ENCODE measurements around the gene HCN2.

The HCN2 gene

GRCh38 chr19:641702-642101 is 52.0 kb downstream of the HCN2 start:
- DNase-seq (ENCODE audit: low read depth): no peak

GRCh38 chr19:642767-643727 is 53.4 kb downstream of the HCN2 start:
- no peak for DNase-seq (ENCODE audit: low read depth)

GRCh38 chr19:643736-644135 is 54.1 kb downstream of the HCN2 start:
- DNase-seq (ENCODE audit: low read depth): no peak

DNA sequence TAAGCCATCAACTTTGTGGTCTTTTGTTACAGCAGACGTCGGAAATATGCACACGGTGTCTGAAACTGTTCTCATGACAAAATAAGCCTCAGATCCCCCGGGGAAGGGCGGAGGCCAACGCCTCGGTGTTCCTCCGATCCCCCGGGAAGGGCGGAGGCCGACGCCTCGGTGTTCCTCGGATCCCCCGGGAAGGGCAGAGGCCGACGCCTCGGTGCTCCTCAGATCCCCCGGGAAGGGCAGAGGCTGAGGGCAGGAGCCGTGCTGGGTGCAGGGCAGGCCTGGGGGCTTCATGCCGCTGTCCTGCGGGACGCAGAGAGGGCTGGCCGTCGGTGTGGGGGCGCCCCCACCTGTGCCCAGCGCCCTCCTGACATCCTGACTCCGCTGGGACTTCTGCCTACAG is 54.7 kb downstream of the HCN2 start:
- DNase-seq (ENCODE audit: low read depth): no peak

GRCh38 chr19:644789-645188 is 55.1 kb downstream of the HCN2 start:
- no peak for DNase-seq (ENCODE audit: low read depth)

DNA sequence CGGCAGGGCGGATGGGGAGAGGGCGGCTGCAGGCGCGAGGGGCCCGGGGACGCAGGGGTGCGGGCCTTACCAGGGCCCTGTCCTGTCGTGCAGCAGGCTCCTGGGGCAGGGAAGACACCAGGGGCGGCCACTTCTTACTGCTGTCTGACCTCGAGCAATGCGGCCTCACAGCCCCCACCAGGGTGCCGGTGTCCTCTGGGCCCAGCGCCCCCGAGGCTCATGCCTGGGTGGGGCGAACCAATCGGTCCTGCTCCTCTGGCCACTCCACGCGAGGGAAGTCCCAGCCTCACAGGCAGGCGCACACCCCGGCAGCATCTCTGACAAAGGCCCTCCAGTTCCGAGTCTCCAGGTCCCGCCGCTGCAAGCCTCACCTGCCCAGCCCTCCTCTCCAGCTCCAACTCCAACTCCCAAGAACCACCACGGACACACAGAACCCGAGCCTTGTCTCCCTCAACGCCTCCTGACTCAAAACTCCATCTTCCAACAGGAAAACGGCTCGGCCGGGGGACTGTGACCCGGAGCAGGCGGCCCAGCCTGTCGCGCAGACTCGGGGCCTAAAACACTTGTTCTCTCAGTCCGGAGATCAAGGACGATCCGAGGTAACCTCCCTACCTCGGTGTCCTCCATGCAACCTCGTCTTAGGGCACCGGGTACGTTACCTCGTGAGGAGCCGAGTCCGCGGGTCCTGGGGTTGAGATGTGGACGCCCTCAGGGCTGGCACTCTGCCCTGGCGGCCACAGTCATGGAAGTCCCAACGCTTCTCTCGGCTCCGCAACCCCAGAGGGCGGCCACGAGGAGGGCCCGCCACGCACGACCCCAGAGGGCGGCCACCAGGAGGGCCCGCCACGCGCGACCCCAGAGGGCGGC is 56.5 kb downstream of the HCN2 start:
- no peak for DNase-seq (ENCODE audit: low read depth)

DNA sequence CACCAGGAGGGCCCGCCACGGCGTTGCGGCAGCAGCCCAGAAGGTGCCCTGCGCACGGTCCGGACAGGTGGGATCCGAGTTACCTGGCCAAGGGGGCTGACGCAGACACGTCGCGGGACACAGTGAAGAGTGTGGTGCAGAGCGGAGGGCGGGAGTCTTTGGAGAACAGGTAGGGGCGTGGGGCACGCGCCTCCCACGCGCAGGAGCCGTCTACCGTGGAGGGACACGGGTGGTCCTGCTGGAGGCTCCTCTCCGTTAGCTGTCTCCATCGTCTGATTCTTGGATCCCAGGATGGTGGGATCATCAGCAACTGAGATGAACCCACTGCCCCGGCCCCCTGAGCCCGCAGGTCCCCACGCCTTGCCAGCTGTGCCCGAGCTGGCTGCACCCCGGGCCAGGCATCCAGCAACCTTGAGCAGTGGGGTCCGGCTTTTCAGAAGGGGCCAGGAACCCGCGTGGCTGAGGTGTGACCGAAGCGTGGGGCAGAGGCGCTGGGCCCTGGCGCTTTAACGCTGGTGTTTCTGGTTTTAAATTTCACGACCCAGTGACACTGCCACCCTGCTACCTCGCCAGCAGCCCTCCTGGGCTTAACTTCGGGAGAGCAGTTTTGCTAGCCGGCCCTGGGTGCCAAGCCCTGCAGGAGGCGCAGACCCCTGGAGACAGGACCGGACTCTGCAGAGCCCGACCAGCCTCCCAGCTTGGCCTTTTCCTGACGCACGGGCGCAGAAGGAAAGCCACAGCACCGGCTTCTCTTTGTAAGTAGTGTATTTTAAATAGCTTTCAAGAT is 57.3 kb downstream of the HCN2 start:
- DNase-seq (ENCODE audit: low read depth): no peak

- no peak for DNase-seq (ENCODE audit: low read depth)
These were observed 58.0 kb downstream of the HCN2 start for GRCh38 chr19:647566-648284.

DNA sequence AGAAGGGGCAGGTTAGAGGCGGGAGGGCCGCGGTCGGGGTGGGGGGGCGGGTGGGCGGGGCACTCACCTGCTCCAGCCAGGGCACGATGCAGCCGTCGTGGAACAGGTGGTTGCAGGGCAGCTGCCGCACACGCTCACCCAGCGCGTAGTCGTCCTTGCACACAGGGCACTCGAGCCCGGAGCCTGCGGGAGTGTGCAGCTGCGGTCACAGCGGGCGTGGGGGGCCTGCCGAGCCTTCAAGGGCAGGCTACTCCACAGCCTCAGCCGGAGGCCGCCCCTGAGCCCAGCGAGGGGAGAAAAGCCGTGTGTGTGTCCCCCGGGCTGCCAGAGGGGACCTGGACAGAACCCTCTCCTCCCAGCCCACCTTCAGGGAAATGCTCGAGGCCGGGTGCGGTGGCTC is 58.6 kb downstream of the HCN2 start:
- DNase-seq (ENCODE audit: low read depth): no peak

DNA sequence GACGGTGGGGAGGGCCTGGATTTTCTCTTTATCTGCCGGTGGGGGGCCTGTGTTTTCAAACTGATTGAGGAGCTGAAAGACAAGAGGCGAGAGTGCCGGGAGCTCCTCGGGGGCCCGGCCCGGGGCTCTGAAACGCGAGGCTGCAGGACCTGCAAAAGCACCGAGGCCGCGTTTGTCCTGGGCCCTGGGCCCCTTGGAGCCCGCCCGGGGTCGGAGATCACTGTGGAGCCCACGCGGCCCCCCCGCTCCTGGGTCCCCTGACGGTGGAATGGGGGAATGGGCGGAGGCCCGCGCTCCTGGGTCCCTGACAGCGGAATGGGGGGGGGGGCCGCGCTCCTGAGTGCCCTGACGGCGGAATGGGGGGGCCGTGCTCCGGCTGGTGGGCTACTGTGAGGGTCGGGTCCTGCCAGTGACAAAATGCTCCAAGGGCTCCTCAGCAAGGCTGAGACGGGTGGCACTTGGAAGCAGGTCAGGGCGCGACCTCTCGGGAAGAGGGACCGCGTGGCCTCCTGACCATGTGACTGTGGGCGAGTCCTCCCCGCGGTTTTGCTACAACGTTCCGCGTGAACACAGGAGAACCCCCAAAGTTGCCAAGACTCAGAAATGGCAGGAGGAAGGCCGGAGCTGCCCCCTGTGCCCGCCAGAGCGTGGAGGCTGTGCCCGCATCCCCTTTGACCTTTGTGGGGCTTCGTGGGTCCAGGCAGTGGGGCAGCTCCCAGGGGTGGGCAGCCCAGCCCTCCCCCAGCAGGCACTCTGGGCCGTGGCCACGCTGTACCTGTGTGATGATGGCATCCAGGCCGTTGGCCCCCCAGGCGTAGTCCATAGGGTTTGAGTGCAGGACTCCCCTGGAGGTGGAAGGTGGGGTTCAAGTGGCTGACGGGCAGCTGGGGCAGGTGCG is 59.5 kb downstream of the HCN2 start:
- DNase-seq (ENCODE audit: low read depth): no peak

- DNase-seq (ENCODE audit: low read depth): no peak
These were observed 60.4 kb downstream of the HCN2 start for GRCh38 chr19:650121-650520.

DNA sequence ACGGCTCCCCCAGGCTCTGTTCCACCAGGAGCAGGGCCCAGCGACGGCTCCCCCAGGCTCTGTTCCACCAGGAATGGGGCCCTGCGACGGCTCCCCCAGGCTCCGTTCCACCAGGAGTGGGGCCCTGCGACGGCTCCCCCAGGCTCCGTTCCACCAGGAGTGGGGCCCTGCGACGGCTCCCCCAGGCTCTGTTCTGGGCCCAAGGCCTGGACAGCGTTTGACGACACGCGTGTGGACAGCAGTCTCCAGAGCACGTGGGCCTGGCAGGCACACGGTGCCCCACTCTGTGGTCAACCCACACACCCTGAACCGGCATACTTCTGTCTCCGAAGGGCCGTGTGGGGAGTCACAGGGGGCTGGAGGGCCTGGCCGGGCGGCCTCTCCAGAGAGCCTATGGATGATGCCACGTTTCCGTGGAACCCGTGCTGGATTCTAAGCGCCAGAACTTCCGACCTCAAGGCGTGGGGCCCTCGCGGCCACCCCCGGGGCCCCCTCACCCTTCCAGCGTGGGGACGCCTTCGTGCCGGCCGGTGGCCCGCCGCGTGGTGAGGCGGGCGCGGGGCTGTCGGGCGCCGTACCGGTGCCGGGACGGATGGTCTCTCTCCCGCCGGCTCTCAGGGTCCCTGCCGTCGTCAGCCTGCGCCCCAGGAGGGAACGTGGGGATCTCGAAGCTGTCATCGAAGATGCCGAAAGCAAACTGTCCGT is 61.6 kb downstream of the HCN2 start:
- DNase-seq (ENCODE audit: low read depth): no peak

GRCh38 chr19:651991-652390 is 62.3 kb downstream of the HCN2 start:
- no peak for DNase-seq (ENCODE audit: low read depth)

DNA sequence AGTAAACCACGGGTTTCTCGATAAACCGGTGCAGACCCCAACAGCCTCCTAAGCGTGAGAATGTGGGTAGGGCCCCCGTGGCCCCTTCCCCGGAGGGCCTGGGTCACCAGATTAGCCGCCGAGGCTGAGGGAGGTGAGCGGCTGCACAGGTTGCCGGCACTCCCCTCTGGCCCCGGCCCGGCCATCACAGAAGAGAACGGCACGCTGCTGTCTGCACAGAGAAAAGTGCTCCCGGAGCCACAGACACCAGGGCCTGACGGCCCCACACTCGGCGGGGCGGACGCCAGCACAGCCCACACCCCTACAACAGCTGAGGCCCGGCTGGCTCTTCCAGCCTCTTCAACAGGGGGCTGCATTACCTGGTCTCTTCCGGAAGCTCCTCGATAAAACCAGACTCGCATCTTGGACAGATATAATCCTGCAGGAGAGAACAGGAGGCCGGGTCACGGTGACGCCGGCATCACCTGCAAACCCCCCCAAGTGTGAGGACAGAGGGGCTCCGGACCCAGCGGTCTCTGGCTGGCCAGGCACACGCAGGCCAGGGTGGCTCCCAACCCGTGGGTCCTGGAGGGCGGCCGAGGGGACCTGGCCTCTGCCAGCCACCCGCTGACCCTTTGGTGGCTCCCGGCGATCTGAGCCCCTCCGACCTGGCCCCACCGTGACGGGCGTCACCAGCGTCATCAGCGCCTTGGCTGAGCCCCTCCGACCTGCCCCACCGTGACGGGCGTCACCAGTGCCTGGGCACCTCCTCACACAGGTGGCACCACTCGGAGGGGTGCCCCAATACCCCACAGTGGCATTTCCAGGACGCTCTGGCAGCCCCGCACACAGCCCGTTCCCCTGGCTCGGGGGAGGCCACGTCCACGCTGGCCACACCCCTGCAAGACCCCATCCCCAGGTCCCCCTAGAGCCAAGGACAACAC is 63.0 kb downstream of the HCN2 start:
- no peak for DNase-seq (ENCODE audit: low read depth)

- DNase-seq (ENCODE audit: low read depth): no peak
These were observed 63.7 kb downstream of the HCN2 start for GRCh38 chr19:653425-653824.

DNA sequence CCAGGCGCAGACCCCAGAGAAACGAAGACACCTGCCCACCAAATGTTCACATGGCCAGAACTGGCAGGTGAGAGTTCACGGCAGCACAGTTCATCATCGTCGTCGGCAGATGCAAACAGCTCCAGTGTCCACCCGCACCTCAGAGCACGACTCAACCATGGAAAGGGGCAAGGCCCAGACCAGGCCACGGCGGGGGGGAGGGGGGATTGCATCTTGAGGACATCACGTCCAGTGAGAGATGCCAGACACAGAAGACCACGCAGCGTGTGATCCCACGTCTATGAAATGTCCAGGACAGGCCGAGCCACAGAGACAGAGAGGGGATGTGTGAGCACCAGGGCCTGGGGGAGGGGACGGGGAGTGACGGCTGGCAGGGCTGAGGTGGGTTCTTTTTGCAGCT is 66.0 kb downstream of the HCN2 start:
- DNase-seq (ENCODE audit: low read depth): no peak

DNA sequence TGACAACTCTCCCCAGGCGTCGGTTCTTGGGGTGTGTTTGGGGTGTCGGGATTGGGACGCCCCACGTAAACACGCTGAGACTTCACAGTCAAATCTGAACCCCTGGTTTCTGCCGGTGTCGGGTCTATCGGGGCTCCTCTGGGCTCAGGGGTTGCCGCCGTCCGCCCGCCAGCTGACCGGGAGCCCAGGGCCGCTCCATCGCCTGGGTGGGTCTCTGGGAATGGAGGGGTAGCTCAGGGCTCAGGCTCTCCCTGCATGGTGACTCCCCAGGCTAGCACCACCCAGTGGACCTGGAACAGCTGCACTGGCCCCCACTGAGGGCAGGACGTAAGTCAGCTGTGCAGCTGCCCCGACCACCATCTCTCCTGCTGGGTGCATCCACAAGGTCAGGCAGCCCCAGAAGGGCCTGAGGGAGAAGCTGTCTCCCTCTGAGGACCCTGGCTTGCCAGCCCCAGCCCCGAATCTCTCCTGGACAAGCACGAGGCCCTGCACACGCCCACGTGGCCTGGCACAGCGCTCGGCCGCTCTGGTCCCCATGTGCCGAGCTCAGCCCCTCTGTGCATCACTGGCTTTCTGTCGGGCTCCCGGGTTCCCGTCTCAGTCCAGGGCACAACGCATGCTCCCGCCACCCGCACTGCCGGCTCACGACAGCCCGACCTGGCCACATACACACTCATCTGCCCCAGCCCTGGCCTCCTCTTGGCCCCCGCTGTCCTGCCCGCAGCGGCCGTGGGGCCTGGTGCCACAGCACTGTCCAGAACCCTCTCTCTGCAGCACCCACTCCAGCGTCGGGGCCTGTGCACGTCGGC is 67.3 kb downstream of the HCN2 start:
- DNase-seq (ENCODE audit: low read depth): no peak

DNA sequence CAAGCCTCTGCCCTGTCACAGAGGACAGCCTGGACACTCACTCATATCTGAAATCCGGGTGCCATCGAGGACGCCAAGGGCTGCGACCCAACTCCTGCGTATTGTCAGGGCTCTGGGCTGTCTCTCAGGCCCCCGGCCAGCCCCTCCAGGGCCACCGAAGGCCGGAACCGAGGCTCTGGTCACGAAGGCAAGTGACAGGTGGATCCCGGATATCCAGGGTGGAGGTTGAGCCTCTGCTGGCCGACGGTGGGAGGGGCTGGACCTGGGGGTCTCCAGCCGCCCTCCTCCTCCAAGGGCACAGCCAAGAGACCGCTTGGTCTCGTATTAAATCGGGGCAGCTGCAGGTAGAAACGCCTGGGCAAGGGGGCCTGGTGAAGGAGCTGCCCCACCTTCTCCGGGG is 67.9 kb downstream of the HCN2 start:
- DNase-seq (ENCODE audit: low read depth): no peak

Data from HS-5 (cell line).